ENCODE measurements around the gene COL20A1. TPM values are rescaled to one million over a fixed set of nuclear protein-coding genes. Genes with fewer than 3 reads are reported as not detected.

Gene COL20A1
- total RNA-seq, 1 experiment from 2014 or later = 3.1 TPM

- no peak overlapping the region for H2AFZ ChIP-seq (ENCODE audit: low read length)
- no peak overlapping the region for H3K9ac ChIP-seq (ENCODE audit: low read length)
- no peaks in the 10 kb centered on the region for H3K79me2 ChIP-seq (ENCODE audit: low read length)
- H3K27me3 ChIP-seq (ENCODE audit: low read length) = no peaks in the 10 kb centered on the region
- no peaks in the 10 kb centered on the region for H3K9me2 ChIP-seq (replicated peaks; ENCODE audit: insufficient read depth, low read length)
- H3K4me2 ChIP-seq (ENCODE audit: low read depth, low read length, poor library complexity, severe bottlenecking) = no peak overlapping the region
- no peaks in the 10 kb centered on the region for H3K36me3 ChIP-seq (ENCODE audit: insufficient read depth, low read length)
- no peak overlapping the region for H3K27ac ChIP-seq (ENCODE audit: low read length)
- DNase-seq = no peak
- no peaks in the 10 kb centered on the region for H3K9me3 ChIP-seq (ENCODE audit: low read length)
- H3K4me3 ChIP-seq (ENCODE audit: low read length) = no peak overlapping the region
- no peaks in the 10 kb centered on the region for H4K20me1 ChIP-seq (ENCODE audit: insufficient read depth, low read depth, low read length)
- H3K4me1 ChIP-seq (ENCODE audit: low read length) = no peaks in the 10 kb centered on the region
Measured at GRCh38 chr20:63368151-63368550, 75.2 kb downstream of the COL20A1 start.

- DNase-seq = no peak
- Histone ChIP-seq H2AFZ (ENCODE audit: low read length) (no peak overlapping the region), H3K36me3 (ENCODE audit: insufficient read depth, low read length) (no peaks in the 10 kb centered on the region), H3K27me3 (ENCODE audit: low read length) (no peaks in the 10 kb centered on the region), H3K4me2 (ENCODE audit: low read depth, low read length, poor library complexity, severe bottlenecking) (no peak overlapping the region), H3K4me3 (ENCODE audit: low read length) (no peak overlapping the region), H3K9ac (ENCODE audit: low read length) (no peak overlapping the region), H3K27ac (ENCODE audit: low read length) (no peak overlapping the region), H3K79me2 (ENCODE audit: low read length) (no peaks in the 10 kb centered on the region), H3K4me1 (ENCODE audit: low read length) (no peaks in the 10 kb centered on the region), H4K20me1 (ENCODE audit: insufficient read depth, low read depth, low read length) (no peaks in the 10 kb centered on the region), H3K9me3 (ENCODE audit: low read length) (no peaks in the 10 kb centered on the region), H3K9me2 (replicated peaks; ENCODE audit: insufficient read depth, low read length) (no peaks in the 10 kb centered on the region)
Measured at GRCh38 chr20:63369024-63369530, 76.1 kb downstream of the COL20A1 start.

GRCh38 chr20:63369724-63370617 lies 77.0 kb downstream of the COL20A1 start:
- H3K27ac ChIP-seq (ENCODE audit: low read length) = no peak overlapping the region
- no peak overlapping the region for H3K4me3 ChIP-seq (ENCODE audit: low read length)
- H3K36me3 ChIP-seq (ENCODE audit: insufficient read depth, low read length) = no peaks in the 10 kb centered on the region
- no peaks in the 10 kb centered on the region for H3K79me2 ChIP-seq (ENCODE audit: low read length)
- no peaks in the 10 kb centered on the region for H3K9me2 ChIP-seq (replicated peaks; ENCODE audit: insufficient read depth, low read length)
- H3K4me1 ChIP-seq (ENCODE audit: low read length) = no peaks in the 10 kb centered on the region
- H3K9me3 ChIP-seq (ENCODE audit: low read length) = no peaks in the 10 kb centered on the region
- no peaks in the 10 kb centered on the region for H3K27me3 ChIP-seq (ENCODE audit: low read length)
- no peaks in the 10 kb centered on the region for H4K20me1 ChIP-seq (ENCODE audit: insufficient read depth, low read depth, low read length)
- H2AFZ ChIP-seq (ENCODE audit: low read length) = no peak overlapping the region
- H3K9ac ChIP-seq (ENCODE audit: low read length) = no peak overlapping the region
- H3K4me2 ChIP-seq (ENCODE audit: low read depth, low read length, poor library complexity, severe bottlenecking) = no peak overlapping the region
- no peak for DNase-seq

GRCh38 chr20:63370618-63371187 lies 77.7 kb downstream of the COL20A1 start:
- no peaks in the 10 kb centered on the region for H3K4me1 ChIP-seq (ENCODE audit: low read length)
- no peaks in the 10 kb centered on the region for H3K36me3 ChIP-seq (ENCODE audit: insufficient read depth, low read length)
- H3K4me3 ChIP-seq (ENCODE audit: low read length) = no peak overlapping the region
- no peaks in the 10 kb centered on the region for H3K9me2 ChIP-seq (replicated peaks; ENCODE audit: insufficient read depth, low read length)
- DNase-seq = no peak
- H2AFZ ChIP-seq (ENCODE audit: low read length) = no peak overlapping the region
- no peaks in the 10 kb centered on the region for H3K79me2 ChIP-seq (ENCODE audit: low read length)
- H4K20me1 ChIP-seq (ENCODE audit: insufficient read depth, low read depth, low read length) = no peaks in the 10 kb centered on the region
- no peaks in the 10 kb centered on the region for H3K9me3 ChIP-seq (ENCODE audit: low read length)
- H3K4me2 ChIP-seq (ENCODE audit: low read depth, low read length, poor library complexity, severe bottlenecking) = no peak overlapping the region
- no peak overlapping the region for H3K27ac ChIP-seq (ENCODE audit: low read length)
- H3K9ac ChIP-seq (ENCODE audit: low read length) = no peak overlapping the region
- H3K27me3 ChIP-seq (ENCODE audit: low read length) = no peaks in the 10 kb centered on the region

- H3K4me2 ChIP-seq (ENCODE audit: low read depth, low read length, poor library complexity, severe bottlenecking) = no peak overlapping the region
- H3K36me3 ChIP-seq (ENCODE audit: insufficient read depth, low read length) = no peaks in the 10 kb centered on the region
- no peaks in the 10 kb centered on the region for H3K79me2 ChIP-seq (ENCODE audit: low read length)
- no peaks in the 10 kb centered on the region for H3K27me3 ChIP-seq (ENCODE audit: low read length)
- no peak overlapping the region for H2AFZ ChIP-seq (ENCODE audit: low read length)
- DNase-seq = no peak
- no peak overlapping the region for H3K9ac ChIP-seq (ENCODE audit: low read length)
- H4K20me1 ChIP-seq (ENCODE audit: insufficient read depth, low read depth, low read length) = no peaks in the 10 kb centered on the region
- no peak overlapping the region for H3K27ac ChIP-seq (ENCODE audit: low read length)
- H3K4me1 ChIP-seq (ENCODE audit: low read length) = no peaks in the 10 kb centered on the region
- H3K9me2 ChIP-seq (replicated peaks; ENCODE audit: insufficient read depth, low read length) = no peaks in the 10 kb centered on the region
- no peaks in the 10 kb centered on the region for H3K9me3 ChIP-seq (ENCODE audit: low read length)
- no peak overlapping the region for H3K4me3 ChIP-seq (ENCODE audit: low read length)
Measured at GRCh38 chr20:63371291-63371865, 78.4 kb downstream of the COL20A1 start.

- Histone ChIP-seq H3K4me2 (ENCODE audit: low read depth, low read length, poor library complexity, severe bottlenecking) (no peak overlapping the region), H3K9me3 (ENCODE audit: low read length) (no peaks in the 10 kb centered on the region), H3K27ac (ENCODE audit: low read length) (no peak overlapping the region), H3K9ac (ENCODE audit: low read length) (no peak overlapping the region), H3K4me3 (ENCODE audit: low read length) (no peak overlapping the region), H3K9me2 (replicated peaks; ENCODE audit: insufficient read depth, low read length) (no peaks in the 10 kb centered on the region), H2AFZ (ENCODE audit: low read length) (no peak overlapping the region), H3K4me1 (ENCODE audit: low read length) (no peaks in the 10 kb centered on the region), H4K20me1 (ENCODE audit: insufficient read depth, low read depth, low read length) (no peaks in the 10 kb centered on the region), H3K36me3 (ENCODE audit: insufficient read depth, low read length) (no peaks in the 10 kb centered on the region), H3K27me3 (ENCODE audit: low read length) (no peaks in the 10 kb centered on the region), H3K79me2 (ENCODE audit: low read length) (no peaks in the 10 kb centered on the region)
- DNase-seq = no peak
Measured at GRCh38 chr20:63372971-63373885, 80.2 kb downstream of the COL20A1 start.

GRCh38 chr20:63373996-63374395 lies 81.0 kb downstream of the COL20A1 start:
- no peak for DNase-seq
- no peaks in the 10 kb centered on the region for H3K36me3 ChIP-seq (ENCODE audit: insufficient read depth, low read length)
- H3K4me3 ChIP-seq (ENCODE audit: low read length) = no peak overlapping the region
- H2AFZ ChIP-seq (ENCODE audit: low read length) = no peak overlapping the region
- H3K79me2 ChIP-seq (ENCODE audit: low read length) = no peaks in the 10 kb centered on the region
- H3K27me3 ChIP-seq (ENCODE audit: low read length) = no peaks in the 10 kb centered on the region
- no peaks in the 10 kb centered on the region for H3K9me3 ChIP-seq (ENCODE audit: low read length)
- no peak overlapping the region for H3K9ac ChIP-seq (ENCODE audit: low read length)
- no peaks in the 10 kb centered on the region for H3K4me1 ChIP-seq (ENCODE audit: low read length)
- H3K4me2 ChIP-seq (ENCODE audit: low read depth, low read length, poor library complexity, severe bottlenecking) = no peak overlapping the region
- H4K20me1 ChIP-seq (ENCODE audit: insufficient read depth, low read depth, low read length) = no peaks in the 10 kb centered on the region
- H3K9me2 ChIP-seq (replicated peaks; ENCODE audit: insufficient read depth, low read length) = no peaks in the 10 kb centered on the region
- H3K27ac ChIP-seq (ENCODE audit: low read length) = no peak overlapping the region

Measured in Karpas-422 (cell line).